ENCODE results near the gene PDLIM3.
"Not testable (repeated sequence)": the region's sequence is repeated elsewhere in the genome, so short reads cannot be mapped to it uniquely, and the experiment has no call there.

Gene PDLIM3

DNA sequence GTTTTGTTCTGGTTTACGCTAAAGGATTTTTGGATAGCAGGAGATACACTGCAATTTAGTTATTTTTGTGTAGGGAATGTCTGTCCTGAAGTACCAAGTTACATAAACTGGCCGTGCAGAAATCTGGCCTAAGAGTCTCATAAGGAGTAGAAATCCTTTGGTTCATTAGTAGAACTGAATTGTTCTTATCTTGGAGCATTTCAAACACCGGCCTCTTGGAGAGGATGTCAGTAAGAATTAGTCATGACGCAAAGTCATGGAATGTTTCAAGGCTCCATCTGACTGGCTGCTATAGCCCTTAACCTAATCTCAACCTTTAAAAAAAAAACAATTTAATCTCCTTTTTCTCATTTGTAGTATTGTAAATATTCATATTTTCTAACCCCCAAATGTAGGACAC, 15.2 kb downstream of the PDLIM3 start:
- no peak for DNase-seq (ENCODE audit: low spot score)

DNA sequence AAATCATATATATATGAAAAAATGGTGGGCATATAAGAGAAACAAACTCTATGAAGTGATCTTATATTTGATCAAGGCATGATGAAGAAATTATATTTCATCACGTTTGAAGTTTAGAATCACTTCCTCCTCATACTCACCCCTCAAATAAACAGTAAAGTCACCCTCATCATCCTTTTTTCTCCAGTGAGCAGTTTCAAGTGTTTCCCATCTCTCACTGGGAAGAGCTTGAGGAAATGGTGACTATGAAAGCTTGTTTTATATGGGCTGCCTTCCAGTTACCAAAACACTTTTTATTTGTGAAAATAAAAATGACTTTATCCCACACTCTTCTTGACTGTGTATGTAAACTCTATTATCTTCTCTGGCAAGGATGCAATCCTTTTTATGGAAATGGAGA, 16.8 kb downstream of the PDLIM3 start:
- no peak for DNase-seq (ENCODE audit: low spot score)

DNA sequence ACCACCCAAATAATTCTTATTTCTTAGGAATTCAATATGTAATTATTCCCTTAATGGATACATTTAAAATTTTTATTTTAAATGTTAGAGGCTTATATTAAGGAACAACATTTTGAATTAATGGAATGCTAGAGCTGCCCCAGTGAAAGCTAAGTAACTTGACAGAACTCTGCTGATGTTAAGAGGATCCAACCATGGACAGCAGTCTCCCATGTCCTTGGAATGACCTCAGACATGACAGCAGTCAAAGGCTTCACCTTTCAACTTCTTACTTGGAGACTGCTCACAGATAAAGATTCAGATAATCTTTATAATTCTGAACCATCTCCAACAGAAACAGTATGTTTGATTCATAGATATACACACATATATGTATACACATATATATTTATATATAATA, 17.2 kb downstream of the PDLIM3 start:
- no peak for DNase-seq (ENCODE audit: low spot score)

DNA sequence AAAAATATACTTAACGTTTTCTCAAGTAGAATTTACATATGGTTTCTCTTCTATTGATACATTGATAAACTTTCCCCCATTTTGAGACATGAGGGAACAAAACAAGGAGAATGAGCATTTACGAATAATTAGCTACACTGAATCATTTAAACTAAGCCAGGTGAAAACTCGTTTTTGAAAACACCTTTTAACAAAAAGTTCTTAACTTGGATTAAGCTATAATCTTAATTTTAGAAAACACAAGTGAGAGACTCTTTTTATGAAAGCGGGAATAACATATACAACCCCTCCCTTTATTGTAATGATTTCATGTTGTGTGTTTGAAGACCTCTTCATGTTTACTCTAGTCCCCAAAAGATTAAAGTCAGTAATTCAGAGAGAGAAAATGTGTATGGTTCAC, 20.1 kb downstream of the PDLIM3 start:
- DNase-seq (ENCODE audit: low spot score): no peak

DNA sequence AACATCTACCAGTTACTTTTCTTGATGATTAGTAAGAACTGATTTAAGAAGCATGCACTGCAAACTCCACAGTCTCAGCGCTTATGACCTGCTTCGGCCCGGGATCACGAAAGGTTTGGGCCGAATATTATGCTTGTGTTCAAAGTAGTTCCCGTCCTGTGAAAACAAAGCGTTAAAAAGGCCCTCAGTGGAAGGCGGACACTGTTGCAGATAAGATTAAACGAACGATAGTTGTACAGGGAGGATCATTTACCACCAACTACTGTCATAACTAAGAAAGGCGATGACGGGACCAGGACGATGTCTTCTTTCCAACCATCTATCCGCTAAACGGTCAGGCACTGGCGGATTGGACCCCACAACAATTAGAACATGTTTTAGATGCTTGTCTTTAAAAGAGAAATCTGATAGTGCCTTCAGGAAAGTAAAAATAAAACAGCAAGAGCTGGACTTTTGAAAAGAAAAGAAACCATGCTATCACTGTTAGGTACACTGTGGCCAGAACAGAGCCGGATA, 21.1 kb downstream of the PDLIM3 start:
- DNase-seq (ENCODE audit: low spot score): no peak

DNA sequence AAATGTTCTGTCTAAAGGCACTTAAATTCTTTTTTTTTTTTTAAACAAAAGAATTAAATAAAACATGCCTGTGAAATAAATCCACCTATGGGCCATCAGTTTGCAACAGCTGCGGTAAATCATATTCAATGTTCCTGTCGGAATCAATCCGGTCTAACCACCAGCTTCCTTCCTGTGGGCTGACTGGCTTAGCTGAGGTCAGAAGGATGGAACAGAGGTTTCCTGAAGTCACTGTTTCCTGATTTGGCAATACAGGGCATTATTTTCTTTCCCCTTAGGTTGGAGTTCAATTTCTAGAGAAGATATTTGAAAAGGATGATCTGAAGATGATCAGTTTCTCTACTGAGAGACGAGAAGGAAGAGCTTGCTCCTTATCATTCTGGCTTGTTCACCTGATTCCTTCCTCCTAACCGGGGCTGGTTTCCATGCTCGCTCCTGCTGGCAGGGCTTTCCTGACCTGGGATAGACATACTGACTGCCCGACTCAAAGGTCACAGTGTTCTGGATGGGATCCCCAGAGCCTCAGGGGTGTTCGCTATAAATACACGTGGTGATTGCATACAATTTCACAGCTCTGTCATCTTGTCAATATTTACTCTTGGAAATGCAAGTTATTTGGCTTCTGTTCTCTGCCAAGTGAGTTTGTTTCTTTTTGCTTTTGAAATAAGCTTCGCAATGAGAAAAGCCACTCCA, 21.7 kb downstream of the PDLIM3 start:
- no peak for DNase-seq (ENCODE audit: low spot score)

- no peak for DNase-seq (ENCODE audit: low spot score)
Observed at GRCh38 chr4:185512516-185512915, 22.8 kb downstream of the PDLIM3 start.

GRCh38 chr4:185511243-185511642, 24.1 kb downstream of the PDLIM3 start:
- DNase-seq (ENCODE audit: low spot score): not testable (repeated sequence)

DNA sequence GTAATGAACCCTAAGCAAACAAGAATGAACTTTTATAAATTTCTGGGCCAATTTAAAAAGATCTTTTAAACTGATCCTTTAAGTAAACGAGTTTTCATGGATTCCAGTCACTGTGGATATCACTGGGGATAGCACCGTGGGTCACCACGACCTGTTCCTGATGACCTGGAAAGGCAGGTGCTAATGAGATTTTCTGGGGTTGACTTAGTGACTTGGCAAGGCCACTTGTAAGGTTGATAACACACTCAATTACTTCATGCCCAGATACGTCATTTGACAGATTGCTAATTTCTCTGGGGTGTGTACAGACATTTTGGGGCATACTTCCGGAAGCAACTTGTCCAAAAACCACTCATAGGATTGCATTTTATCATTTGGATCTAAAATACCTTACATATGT, 24.5 kb downstream of the PDLIM3 start:
- DNase-seq (ENCODE audit: low spot score): no peak

DNA sequence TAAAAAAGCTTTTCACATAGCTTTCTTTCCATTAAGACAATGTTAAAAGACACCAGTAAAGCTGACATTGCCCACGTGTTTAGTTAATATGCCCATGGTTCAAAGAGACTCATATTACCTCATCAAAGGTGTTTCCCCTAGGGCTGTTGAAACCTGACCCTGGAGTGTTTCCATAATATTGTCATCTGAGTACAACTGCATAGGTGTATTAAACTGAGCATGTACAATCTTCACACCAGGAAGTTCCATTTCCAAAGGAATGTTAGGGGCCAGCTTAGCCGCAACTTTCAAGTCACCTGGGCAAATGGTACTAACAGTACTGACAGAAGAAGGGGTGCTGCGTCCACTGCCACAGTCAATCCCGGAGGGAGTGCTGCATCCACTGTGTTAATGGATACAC, 27.1 kb downstream of the PDLIM3 start:
- DNase-seq (ENCODE audit: low spot score): no peak

DNA sequence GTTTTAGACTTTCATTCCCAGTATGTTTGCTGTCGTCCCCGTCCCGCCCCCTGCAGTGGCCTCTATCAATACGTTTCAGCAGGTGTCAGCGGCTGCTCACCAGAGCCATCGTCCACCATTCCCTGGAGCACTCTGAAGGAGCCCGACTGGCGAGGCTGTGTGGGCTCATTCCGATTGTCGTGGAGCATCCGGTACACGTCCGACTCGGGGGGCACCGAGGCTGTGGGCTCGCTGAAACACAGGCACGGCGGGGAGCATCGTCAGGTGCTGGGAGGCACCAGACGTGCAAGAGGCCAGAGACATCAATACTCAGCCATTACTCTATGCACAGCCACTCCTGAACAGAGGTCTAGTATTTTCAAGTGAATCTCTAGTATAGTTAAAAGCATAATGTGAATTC, 28.9 kb downstream of the PDLIM3 start:
- no peak for DNase-seq (ENCODE audit: low spot score)

GRCh38 chr4:185504098-185505047, 30.9 kb downstream of the PDLIM3 start:
- no peak for DNase-seq (ENCODE audit: low spot score)

DNA sequence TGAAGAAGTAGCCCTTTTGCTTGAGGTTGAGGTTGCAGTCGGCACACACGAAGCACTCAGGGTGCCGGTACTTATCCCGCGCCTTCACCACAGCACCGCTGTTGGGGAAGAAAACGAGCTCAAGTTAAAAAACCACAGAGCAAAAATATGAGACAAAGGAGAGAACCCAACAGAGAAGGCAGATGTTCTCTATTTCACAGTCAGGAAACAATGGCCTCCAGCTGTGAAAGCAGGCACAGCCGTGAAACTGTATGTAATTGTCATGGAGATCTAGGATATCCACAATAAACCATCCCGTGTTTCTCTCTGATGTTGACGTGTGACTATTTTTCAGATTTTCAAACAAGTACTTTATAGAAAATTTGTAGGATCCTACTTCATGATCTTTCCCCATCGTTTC, 32.9 kb downstream of the PDLIM3 start:
- no peak for DNase-seq (ENCODE audit: low spot score)

GRCh38 chr4:185500576-185500975, 34.7 kb downstream of the PDLIM3 start:
- DNase-seq (ENCODE audit: low spot score): no peak

DNA sequence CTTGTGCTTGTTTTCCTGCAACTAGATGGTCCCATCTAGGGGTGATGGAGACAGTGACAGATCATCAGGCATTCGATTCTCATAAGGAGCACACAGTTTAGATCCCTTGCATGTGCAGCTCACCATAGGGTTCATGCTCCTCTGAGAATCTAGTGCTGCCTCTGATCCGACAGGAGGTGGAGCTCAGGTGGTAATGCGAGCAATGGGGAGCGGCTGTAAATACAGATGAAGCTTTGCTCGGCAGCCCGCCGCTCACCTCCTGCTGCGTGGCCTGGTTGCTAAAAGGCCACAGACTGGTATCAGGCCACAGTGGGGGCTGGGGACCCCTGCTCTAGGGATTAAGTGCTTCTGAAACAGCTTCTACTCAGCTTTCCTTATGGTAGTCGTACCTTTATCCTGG, 35.3 kb downstream of the PDLIM3 start:
- no peak for DNase-seq (ENCODE audit: low spot score)

GRCh38 chr4:185488650-185489049, 46.7 kb downstream of the PDLIM3 start:
- no peak for DNase-seq (ENCODE audit: low spot score)

DNA sequence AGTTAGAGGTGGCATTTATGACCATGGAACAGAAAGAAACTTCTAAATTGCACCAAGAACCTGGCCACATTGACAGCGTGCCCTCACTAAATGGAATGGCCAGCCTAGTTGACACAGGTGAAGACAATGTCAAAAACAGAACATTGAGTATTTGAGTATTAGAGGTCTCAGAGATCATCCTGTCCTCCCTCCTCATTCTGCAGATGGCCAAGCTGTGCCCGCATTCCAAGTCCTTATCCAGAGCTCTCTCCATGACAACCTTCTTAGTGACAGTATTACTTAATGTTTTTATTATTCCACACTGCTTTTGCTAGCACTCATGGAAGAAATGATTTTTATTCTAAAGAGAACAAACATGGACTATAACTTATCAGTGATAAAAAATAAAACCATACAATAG, 53.9 kb downstream of the PDLIM3 start:
- DNase-seq (ENCODE audit: low spot score): no peak

DNA sequence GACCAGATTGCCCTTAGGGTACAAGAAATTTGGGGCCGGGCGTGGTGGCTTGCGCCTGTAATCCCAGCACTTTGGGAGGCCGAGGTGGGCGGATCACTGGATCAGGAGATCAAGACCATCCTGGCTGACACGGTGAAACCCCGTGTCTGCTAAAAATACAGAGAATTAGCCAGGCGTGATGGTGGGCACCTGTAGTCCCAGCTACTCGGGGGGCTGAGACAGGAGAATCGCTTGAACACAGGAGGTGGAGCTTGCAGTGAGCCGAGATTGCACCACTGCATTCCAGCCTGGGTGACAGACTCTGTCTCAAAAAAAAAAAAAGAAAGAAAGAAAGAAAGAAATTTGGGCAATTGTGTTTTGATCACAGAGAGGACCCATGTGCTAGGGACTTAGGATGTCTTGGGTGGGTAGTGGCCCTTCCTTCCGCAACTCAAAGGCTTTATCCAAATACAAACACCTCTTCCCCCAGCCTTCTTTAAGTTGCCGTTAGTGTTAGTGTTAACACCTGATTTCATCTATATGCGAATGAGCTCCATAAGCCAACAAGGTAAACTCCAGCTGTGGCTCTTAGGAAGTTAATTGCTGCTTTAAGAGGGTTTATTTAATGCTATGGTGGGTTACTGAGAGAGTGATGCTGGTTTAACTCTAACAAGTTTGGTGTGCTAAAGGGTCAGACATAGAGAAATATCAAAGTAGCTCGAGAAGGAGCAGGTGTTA, 55.1 kb downstream of the PDLIM3 start:
- no peak for DNase-seq (ENCODE audit: low spot score)

DNA sequence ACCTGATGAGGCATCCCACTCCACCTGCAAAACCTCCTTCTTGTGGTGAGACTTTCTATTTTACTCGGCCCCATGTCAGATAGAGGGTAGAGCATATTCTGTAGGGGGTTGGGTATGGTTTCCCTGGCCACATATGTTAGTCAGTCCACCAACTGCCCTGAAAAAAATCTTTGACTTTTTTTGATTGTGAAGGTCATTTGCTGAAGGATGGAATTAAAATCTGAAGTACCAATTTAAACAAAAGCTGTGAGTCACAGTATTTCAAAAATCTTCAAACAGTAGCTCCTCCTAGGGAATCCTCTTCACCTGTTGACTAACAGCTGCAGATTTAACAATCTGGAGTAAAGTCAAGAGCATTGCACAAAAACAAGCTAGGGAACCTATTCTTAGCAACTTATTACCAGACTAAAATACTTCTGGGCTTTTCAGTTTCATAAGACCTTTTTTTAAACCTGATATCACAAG, 55.8 kb downstream of the PDLIM3 start:
- DNase-seq (ENCODE audit: low spot score): no peak

GRCh38 chr4:185473247-185473646, 62.1 kb downstream of the PDLIM3 start:
- DNase-seq (ENCODE audit: low spot score): no peak

GRCh38 chr4:185472103-185472542, 63.2 kb downstream of the PDLIM3 start:
- no peak for DNase-seq (ENCODE audit: low spot score)
